Stimulated activated CD4-positive, alpha-beta T cell treated with anti-CD3 and anti-CD28 coated beads, Interleukin-15, amount 100 ng/mL, for 48 hours (primary cell): ENCODE results near the gene MAPKAPK2.

Experiments
- DNase-seq, 2 donors: peaks; one replicate each; pipeline ENCODE4 v3.0.0-alpha.2; 2020; ENCODE audit warnings: low read depth in 2 of 2

The MAPKAPK2 gene

GRCh38 chr1:206703661-206704060 lies 19.0 kb downstream of the MAPKAPK2 start:
- peak in 1 of 2 donors; percentile 41 for DNase-seq

GRCh38 chr1:206704226-206704625 lies 19.5 kb downstream of the MAPKAPK2 start:
- DNase-seq: no peak

- DNase-seq: no peak
These were observed 20.5 kb downstream of the MAPKAPK2 start for GRCh38 chr1:206705191-206705590.

DNA sequence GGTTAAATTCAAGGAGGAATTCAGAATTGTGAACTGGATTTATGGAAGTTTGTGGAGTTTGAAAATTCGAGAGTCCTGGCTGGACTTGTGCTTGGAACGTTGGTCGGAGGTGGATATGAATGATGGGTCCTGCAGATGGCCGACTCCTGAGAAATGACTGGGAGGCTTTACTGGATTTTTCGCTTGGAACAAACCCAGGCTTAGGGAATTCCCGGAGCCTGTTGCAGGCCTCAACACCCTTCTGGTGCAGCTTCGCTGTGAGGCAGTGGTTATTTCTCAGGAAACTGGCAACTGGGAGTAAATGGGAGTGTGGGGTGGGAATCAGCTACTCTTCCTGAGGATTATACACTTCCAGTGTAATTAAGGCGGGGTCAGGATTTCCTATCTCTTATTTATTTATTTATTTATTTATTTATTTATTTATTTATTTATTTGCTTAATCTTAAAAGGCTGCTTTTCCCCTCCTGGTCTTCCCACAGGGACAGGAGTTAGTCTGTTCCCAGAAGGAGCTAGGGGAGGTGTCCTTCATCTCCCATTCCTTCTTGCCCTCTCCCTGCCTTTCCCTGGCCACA lies 21.1 kb downstream of the MAPKAPK2 start:
- no peak for DNase-seq

- DNase-seq: peak; percentile 77 to 78
These were observed 21.6 kb downstream of the MAPKAPK2 start for GRCh38 chr1:206706298-206706791.

DNA sequence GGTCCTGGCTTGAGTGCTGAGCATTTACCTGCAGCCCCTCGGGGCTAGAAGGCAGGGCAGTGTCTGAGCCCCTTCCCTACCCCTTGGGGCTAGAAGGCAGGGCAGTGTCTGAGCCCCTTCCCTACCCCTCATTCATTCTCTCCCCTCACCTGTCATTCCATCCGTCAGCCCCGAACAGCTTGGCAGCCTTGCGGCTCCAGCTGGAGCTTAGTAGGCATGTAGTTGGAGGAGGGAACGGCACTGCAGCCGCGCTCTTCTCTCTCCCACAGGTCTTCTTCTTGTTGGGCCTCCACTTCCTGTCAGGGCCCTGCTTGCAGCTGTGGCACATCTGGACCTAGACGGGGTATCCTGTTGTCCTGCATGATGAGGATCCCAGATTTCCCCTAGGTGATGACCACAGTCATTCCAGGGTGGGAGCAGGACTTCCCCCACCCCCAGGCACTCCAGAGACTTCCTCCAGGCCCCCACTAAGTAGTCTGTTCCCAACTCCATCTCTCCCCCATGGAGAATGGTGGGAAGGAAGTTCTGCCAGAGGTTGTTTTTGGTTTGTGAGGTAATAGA lies 22.2 kb downstream of the MAPKAPK2 start:
- no peak for DNase-seq

- no peak for DNase-seq
These were observed 23.4 kb downstream of the MAPKAPK2 start for GRCh38 chr1:206708058-206708457.

- DNase-seq: no peak
These were observed 24.2 kb downstream of the MAPKAPK2 start for GRCh38 chr1:206708882-206709281.

GRCh38 chr1:206709322-206709721 lies 24.6 kb downstream of the MAPKAPK2 start:
- DNase-seq: no peak

DNA sequence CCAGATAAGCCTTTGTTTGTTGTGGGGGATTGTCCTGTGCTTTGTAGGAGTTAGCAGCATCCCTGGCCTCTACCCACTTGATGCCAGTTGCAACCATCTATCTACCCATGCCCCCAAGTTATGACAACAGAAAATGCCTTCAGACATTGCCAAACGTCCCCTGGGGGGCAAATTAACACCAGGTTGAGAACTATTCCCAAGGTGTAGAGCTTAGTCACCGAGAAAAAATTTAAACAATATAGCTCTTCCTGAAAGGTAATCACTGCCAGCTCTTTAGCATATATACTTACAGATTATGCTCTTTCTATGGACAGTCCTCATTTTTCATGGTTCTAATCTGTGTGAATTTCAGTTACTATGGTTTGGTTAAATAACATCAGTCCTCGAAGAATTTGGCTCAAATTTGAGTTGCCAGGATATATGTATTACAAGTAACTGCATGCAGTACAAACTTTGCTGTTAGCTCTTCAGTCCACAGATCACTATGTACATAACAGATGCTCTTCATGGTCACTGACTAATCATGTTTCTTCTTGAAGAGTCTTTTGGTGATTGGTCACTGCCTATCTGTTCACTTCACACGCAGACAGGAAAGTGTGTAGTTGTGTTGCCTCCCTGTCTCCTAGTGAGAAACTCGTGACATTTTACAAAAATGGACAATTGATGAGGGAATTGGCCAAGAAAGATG lies 25.2 kb downstream of the MAPKAPK2 start:
- DNase-seq: no peak

DNA sequence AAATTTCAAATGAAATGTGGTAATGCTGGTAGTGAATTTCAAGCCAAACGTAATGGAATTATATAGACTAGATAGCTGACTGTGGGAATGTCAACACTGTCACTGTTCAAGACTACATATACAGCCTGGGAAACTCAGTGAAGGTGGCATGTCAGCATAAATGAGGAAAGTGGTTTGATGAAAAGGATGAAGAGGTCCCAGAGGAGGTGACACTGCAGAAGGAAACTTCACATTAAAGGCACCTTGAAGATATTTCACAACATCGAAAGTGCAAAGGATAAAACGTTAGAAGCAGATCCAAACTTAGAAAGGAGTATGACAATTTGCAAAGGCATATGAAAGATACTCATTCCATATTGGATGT lies 25.7 kb downstream of the MAPKAPK2 start:
- DNase-seq: no peak

GRCh38 chr1:206713070-206713469 lies 28.4 kb downstream of the MAPKAPK2 start:
- DNase-seq: no peak

GRCh38 chr1:206713910-206714312 lies 29.2 kb downstream of the MAPKAPK2 start:
- DNase-seq: no peak

DNA sequence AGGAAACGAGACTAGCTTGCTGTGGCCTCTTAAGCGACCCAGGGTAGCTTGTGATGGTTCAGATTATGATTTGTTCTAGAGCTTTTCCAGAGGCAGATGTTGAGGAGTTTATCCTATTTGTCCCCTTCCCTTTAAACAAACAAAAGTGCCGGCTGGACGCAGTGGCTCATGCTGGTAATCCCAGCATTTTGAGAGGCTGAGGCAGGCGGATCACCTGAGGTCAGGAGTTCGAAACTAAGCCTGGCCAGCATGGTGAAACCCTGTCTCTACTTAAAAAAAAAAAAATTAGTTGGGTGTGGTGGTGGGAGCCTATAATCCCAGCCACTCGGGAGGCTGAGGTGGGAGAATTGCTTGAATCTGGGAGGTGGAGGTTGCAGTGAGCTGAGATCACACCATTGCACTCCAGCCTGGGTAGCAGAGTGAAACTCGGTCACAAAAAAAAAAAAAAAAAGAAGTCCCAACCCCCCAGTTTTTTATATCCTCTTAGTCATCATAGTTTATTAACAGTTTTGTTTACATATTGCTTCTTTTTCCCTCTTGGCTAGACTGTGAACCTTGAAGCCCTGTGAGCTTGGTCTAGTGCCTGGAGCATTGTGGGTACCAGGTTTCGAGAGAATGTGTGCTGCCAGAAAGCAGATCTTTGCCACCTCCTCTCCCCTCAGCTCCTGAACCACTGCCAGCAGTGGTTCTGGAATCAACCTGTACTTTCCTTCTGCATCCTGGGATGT lies 29.8 kb downstream of the MAPKAPK2 start:
- no peak for DNase-seq

- DNase-seq: no peak
These were observed 30.4 kb downstream of the MAPKAPK2 start for GRCh38 chr1:206715120-206715519.

DNA sequence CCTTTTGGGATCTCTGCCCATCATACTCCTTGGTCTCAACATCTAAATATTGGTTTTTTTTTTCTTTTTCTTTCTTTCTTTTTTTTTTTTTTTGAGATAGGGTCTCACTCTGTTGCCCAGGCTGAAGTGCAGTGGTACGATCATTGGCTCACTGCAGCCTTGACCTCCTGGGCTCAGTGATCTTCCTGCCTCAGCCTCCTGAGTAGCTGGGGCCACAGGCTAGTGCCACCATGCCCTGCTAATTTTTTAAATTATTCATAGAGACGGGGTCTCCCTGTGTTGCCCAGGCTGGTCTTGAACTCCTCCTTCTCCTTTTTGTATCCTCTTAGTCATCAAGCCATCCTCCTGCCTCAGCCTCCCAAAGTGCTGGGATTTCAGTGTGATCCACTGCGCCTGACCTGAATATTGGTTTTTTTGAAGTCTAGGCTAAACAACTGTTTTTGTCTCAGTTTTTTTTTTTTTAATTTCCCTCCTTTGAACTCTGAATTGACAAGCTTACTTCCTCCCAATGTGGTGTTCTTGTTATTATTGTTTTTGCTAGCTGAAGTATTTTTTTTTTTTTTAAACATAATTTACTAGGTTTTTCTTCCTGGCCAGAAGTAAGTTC lies 30.9 kb downstream of the MAPKAPK2 start:
- DNase-seq: no peak

DNA sequence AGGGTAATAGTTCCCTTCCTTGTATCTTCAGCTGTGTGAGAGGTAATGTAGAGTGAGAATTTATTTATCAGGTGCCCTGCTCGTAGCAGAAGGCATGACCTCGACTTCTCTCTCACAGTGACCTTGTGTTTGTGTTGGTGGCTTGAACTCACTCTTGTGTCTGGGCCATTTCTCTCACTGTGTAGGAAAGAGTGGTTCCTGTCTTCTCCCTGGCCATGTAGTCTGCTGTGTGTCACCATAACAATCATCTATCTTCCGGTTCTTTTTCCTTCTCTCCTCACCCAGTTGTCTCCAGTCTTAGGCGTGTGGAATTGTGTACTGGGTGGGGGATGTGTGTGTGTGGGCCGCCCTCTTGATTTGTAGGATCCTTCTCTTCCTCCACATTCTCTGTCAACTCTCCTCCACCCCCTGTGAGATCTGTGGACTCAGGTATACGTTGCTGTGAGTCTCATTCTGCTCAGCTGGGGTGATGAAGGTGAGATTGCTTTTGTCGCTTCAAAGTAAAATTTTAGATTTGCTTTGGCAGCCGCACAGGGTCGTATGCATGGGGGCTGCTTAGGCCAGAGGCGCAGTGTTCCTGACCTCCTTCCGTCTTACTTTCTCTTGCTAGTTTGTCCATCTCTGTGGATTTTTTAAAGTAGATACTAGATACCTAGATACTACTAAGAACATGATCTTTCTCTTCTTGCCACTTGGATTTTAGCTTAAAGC lies 31.6 kb downstream of the MAPKAPK2 start:
- no peak for DNase-seq

- DNase-seq: no peak
These were observed 32.4 kb downstream of the MAPKAPK2 start for GRCh38 chr1:206716870-206717673.

- no peak for DNase-seq
These were observed 32.9 kb downstream of the MAPKAPK2 start for GRCh38 chr1:206717674-206717989.

GRCh38 chr1:206719169-206719839 lies 34.6 kb downstream of the MAPKAPK2 start:
- no peak for DNase-seq
